ENCODE data around the gene ENTPD1.
"Not testable (repeated sequence)": the region's sequence is repeated elsewhere in the genome, so short reads cannot be mapped to it uniquely, and the experiment has no call there.

ENTPD1 gene

GRCh38 chr10:95758351-95759025 is 2.5 kb downstream of the ENTPD1 start:
- DNase-seq (ENCODE audit: low read depth in 2 of 2), result no peak

GRCh38 chr10:95759233-95759826 is 3.4 kb downstream of the ENTPD1 start:
- DNase-seq (ENCODE audit: low read depth in 2 of 2), result no peak

- no peak for DNase-seq (ENCODE audit: low read depth in 2 of 2)
Measured at GRCh38 chr10:95761939-95762492, 6.1 kb downstream of the ENTPD1 start.

- DNase-seq (ENCODE audit: low read depth in 2 of 2), result no peak
Measured at GRCh38 chr10:95767884-95768556, 12.1 kb downstream of the ENTPD1 start.

- DNase-seq (ENCODE audit: low read depth in 2 of 2), result no peak
Measured at GRCh38 chr10:95770084-95770720, 14.2 kb downstream of the ENTPD1 start.

- DNase-seq (ENCODE audit: low read depth in 2 of 2), result not testable (repeated sequence)
Measured at GRCh38 chr10:95773454-95773853, 17.5 kb downstream of the ENTPD1 start.

GRCh38 chr10:95777638-95778037 is 21.7 kb downstream of the ENTPD1 start:
- DNase-seq (ENCODE audit: low read depth in 2 of 2), result not testable (repeated sequence)

- no peak for DNase-seq (ENCODE audit: low read depth in 2 of 2)
Measured at GRCh38 chr10:95782318-95782717, 26.4 kb downstream of the ENTPD1 start.

- DNase-seq (ENCODE audit: low read depth in 2 of 2), result no peak
Measured at GRCh38 chr10:95783741-95784140, 27.8 kb downstream of the ENTPD1 start.

- DNase-seq (ENCODE audit: low read depth in 2 of 2), result no peak
Measured at GRCh38 chr10:95784279-95784913, 28.4 kb downstream of the ENTPD1 start.

GRCh38 chr10:95785317-95785716 is 29.4 kb downstream of the ENTPD1 start:
- no peak for DNase-seq (ENCODE audit: low read depth in 2 of 2)

GRCh38 chr10:95785942-95786669 is 30.1 kb downstream of the ENTPD1 start:
- DNase-seq (ENCODE audit: low read depth in 2 of 2), result no peak

GRCh38 chr10:95787447-95787846 is 31.5 kb downstream of the ENTPD1 start:
- DNase-seq (ENCODE audit: low read depth in 2 of 2), result no peak

GRCh38 chr10:95788830-95789229 is 32.9 kb downstream of the ENTPD1 start:
- DNase-seq (ENCODE audit: low read depth in 2 of 2), result no peak

- DNase-seq (ENCODE audit: low read depth in 2 of 2), result no peak
Measured at GRCh38 chr10:95789902-95790301, 33.9 kb downstream of the ENTPD1 start.

- no peak for DNase-seq (ENCODE audit: low read depth in 2 of 2)
Measured at GRCh38 chr10:95790982-95791381, 35.0 kb downstream of the ENTPD1 start.

GRCh38 chr10:95791425-95791979 is 35.5 kb downstream of the ENTPD1 start:
- no peak for DNase-seq (ENCODE audit: low read depth in 2 of 2)

GRCh38 chr10:95792211-95792780 is 36.3 kb downstream of the ENTPD1 start:
- no peak for DNase-seq (ENCODE audit: low read depth in 2 of 2)

- no peak for DNase-seq (ENCODE audit: low read depth in 2 of 2)
Measured at GRCh38 chr10:95792874-95793285, 36.9 kb downstream of the ENTPD1 start.

- DNase-seq (ENCODE audit: low read depth in 2 of 2), result no peak
Measured at GRCh38 chr10:95793401-95794045, 37.6 kb downstream of the ENTPD1 start.

Measured in stimulated activated CD4-positive, alpha-beta T cell treated with anti-CD3 and anti-CD28 coated beads, Interleukin-15, amount 100 ng/mL, for 48 hours (primary cell).